Skeletal muscle satellite cell (primary cell): ENCODE measurements around the gene LECT2.

Source experiments
- H3K27me3 ChIP-seq: 2 replicates; pipeline ENCODE4 v1.7.0; 2013; ENCODE audit warnings: low read length; ENCODE audit not compliant: control insufficient read depth, insufficient read depth
- H3K36me3 ChIP-seq: 2 replicates; pipeline ENCODE4 v1.7.0; 2013; ENCODE audit warnings: mild to moderate bottlenecking, control low read depth, low read length; ENCODE audit not compliant: insufficient read depth
- H3K4me1 ChIP-seq: 2 replicates; pipeline ENCODE4 v1.7.0; 2013; ENCODE audit warnings: low read length; ENCODE audit not compliant: control insufficient read depth, insufficient read depth
- H3K4me2 ChIP-seq: 2 replicates; pipeline ENCODE4 v1.7.0; 2013; ENCODE audit warnings: mild to moderate bottlenecking, low read length
- H3K4me3 ChIP-seq: 2 replicates; pipeline ENCODE4 v1.7.0; 2013; ENCODE audit warnings: low read length
- H3K9ac ChIP-seq: 2 replicates; pipeline ENCODE4 v1.7.0; 2013; ENCODE audit warnings: mild to moderate bottlenecking, low read depth, low read length, moderate library complexity
- H3K9me3 ChIP-seq: replicated peaks from 2 replicates; pipeline ENCODE4 v1.7.0; 2013; ENCODE audit warnings: mild to moderate bottlenecking, control low read depth, low read length

LECT2 gene

DNA sequence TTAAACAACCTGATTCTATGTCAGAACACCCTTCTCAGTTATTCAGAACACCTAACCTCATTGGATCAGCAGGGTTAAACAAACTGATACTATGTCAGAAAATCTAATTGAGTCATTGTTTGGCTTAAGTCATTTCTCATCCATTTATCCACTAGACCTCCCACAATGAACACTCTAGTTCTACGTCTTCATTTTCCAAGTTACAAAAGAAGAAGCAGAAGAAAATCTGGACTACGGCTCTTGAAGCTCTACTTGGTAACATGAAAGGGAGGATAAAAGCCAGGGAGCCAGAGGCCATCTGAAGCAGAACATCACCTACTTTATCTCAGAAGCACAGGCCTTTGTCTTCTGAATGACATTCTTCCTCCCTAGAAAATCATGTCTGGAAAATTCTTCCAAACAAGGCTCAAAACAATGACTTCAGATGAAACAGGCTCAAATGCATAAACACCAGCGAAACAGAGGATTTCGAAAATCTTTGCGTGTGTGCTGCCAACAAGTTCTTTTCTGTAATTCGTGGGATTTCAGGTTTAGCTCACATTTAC, 38.6 kb upstream of the LECT2 start:
- Histone ChIP-seq H3K9ac (peak overlapping the region; percentile 60), H3K36me3 (no peaks in the 10 kb centered on the region), H3K4me1 (peaks cover 48% of the 10 kb centered on the region), H3K4me2 (peak overlapping the region; percentile 42), H3K4me3 (no peak overlapping the region), H3K27me3 (no peaks in the 10 kb centered on the region), H3K9me3 (no peaks in the 10 kb centered on the region)

DNA sequence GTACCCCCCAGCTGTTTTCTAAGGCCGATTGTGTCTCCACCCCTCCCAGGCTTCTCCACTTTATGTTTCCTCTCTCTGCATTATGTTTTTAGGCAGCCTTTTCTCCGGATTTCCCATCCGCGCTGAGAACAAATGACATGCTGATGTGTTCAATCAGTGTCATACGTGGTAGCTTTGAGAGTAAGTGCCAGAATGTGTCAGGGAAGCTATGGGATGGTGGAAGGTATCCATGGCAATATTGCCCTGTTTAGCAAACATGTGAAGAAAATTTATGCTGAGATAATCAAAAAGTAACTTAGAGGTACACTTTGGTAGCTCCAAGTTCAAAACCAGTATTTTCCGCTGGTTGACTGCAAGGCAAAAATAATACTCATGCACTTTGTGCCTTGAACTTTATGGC, 36.6 kb upstream of the LECT2 start:
- Histone ChIP-seq H3K9me3 (no peaks in the 10 kb centered on the region), H3K4me3 (no peak overlapping the region), H3K4me1 (peaks cover 36% of the 10 kb centered on the region), H3K27me3 (no peaks in the 10 kb centered on the region), H3K4me2 (no peak overlapping the region), H3K9ac (no peak overlapping the region), H3K36me3 (no peaks in the 10 kb centered on the region)

DNA sequence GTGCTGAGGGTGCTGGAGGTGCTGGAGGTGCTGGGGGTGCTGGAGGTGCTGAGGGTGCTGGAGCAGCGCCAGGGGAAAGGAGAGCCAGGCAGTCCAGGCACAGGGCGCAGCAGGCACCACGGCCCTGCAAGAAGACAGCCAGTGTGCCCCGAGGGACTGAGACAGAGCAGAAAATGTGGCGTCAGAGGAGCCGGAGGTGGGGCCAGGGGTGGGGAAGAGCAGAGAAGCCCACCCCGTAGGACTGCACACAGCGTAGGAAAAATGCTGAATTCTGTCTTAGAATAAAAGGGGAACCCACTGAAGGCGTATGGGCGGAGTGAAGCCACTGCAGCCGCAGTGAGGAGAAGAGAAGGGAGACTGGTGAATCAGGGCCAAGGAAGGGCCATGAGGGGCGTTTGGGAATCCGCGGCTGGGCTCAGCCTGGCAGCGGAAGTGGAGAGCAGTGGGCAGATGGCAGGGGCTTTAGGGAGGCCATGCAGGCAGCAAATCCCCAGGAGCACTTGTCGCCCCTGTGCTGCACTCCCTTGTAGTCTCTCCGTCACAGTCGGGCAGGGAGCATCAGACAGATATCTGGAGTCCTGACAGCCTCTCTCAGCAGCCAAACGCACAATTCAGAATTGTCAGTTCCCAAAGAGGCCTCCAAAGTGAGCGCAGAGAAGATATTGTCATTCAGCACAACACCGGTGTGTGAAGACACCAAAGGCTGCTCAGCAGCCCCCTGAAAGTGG, 35.9 kb upstream of the LECT2 start:
- no peaks in the 10 kb centered on the region for H3K9me3 ChIP-seq
- H3K36me3 ChIP-seq, result no peaks in the 10 kb centered on the region
- peaks cover 28% of the 10 kb centered on the region for H3K4me1 ChIP-seq
- no peak overlapping the region for H3K4me2 ChIP-seq
- H3K27me3 ChIP-seq, result no peaks in the 10 kb centered on the region
- H3K4me3 ChIP-seq, result no peak overlapping the region
- no peak overlapping the region for H3K9ac ChIP-seq

DNA sequence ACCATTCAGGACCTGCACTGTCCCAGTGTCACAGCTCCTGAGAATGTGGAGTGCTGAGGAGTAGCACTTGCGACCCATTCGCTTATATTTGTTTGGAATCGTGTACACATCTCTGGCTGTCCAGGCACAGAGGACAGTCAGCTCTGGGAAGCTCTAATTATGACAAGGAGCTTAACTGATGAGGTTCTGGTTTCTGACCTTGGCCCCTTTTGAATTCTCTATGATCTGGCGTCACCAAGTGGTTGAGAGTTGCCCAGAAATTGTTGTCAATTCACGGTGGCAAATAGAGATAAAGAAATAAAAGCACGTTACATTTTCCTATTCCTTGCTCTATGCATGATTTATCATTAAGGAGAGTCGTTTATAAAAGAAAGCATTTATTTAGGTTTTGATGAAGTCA, 34.9 kb upstream of the LECT2 start:
- no peaks in the 10 kb centered on the region for H3K36me3 ChIP-seq
- no peak overlapping the region for H3K4me2 ChIP-seq
- no peak overlapping the region for H3K4me3 ChIP-seq
- H3K9ac ChIP-seq, result no peak overlapping the region
- H3K9me3 ChIP-seq, result no peaks in the 10 kb centered on the region
- peaks cover 20% of the 10 kb centered on the region for H3K4me1 ChIP-seq
- H3K27me3 ChIP-seq, result no peaks in the 10 kb centered on the region

DNA sequence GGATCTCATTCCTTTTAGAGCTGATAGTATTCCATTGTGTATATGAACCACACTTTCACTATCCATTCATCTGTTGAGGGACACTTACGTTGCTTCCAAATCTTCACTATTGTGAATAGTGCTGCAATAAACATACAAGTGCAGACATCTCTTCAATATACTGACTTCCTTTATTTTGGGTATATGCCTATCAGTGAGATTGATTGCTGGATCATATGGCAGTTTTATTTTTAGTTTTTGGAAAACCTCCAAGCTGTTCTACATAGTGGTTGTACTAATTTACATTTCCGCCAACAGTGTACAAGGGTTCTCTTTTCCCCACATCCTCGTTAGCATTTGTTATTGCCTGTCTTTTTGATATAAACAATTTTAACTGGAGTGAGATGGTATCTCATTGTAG, 33.8 kb upstream of the LECT2 start:
- no peak overlapping the region for H3K4me3 ChIP-seq
- no peak overlapping the region for H3K9ac ChIP-seq
- H3K4me1 ChIP-seq, result peaks cover 8% of the 10 kb centered on the region
- H3K9me3 ChIP-seq, result no peaks in the 10 kb centered on the region
- no peaks in the 10 kb centered on the region for H3K36me3 ChIP-seq
- no peak overlapping the region for H3K4me2 ChIP-seq
- H3K27me3 ChIP-seq, result no peaks in the 10 kb centered on the region

DNA sequence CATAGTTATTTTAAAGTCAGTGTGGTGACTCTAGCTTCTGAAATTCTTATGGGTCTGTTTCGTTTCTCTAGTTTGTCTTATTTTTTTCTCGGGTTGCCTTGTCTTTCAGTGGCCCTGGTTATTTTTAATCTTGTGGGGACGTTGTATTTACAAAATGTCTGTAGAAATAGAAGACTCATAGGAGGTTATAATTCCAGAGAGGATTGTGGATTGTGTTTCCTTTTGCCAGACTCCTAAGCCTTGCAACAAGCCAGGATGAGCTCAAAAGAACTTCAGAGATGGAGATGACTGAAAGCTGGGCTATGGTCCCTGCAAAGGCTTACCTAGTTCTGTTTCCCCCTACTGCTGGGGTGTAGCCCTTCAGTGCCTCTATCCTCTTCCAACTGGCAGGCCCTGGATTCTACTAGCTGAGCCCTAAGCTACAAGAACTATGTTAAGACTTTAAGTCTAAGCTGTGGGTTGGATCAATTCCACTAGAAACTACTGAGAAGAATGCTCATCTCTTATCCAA, 32.2 kb upstream of the LECT2 start:
- no peak overlapping the region for H3K4me2 ChIP-seq
- H3K36me3 ChIP-seq, result no peaks in the 10 kb centered on the region
- H3K4me3 ChIP-seq, result no peak overlapping the region

DNA sequence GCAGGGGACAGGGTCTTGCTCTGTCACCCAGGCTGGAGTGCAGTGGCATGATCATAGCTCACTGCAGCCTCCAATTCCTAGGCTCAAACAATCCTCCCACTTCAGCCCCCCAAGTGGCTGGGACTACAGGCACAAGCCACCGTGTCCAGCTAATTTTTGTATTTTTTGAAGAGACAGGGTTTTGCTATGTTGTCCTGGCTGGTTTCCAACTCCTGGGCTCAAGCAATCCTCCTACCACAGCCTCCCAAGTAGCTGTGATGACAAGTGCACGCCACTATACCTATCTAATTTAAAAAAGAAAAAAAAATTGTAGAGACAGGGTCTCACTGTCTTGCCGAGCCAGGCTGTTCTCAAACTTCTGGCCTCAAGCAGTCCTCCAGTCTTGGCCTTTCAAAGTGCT, 31.6 kb upstream of the LECT2 start:
- Histone ChIP-seq H3K27me3 (no peaks in the 10 kb centered on the region), H3K4me2 (no peak overlapping the region), H3K4me1 (no peaks in the 10 kb centered on the region), H3K9me3 (no peaks in the 10 kb centered on the region), H3K36me3 (no peaks in the 10 kb centered on the region), H3K4me3 (no peak overlapping the region), H3K9ac (no peak overlapping the region)

More for the DNA sequence above, 32.2 kb upstream of the LECT2 start:
- Histone ChIP-seq H3K4me1 (no peaks in the 10 kb centered on the region), H3K27me3 (no peaks in the 10 kb centered on the region), H3K9ac (no peak overlapping the region), H3K9me3 (no peaks in the 10 kb centered on the region)

DNA sequence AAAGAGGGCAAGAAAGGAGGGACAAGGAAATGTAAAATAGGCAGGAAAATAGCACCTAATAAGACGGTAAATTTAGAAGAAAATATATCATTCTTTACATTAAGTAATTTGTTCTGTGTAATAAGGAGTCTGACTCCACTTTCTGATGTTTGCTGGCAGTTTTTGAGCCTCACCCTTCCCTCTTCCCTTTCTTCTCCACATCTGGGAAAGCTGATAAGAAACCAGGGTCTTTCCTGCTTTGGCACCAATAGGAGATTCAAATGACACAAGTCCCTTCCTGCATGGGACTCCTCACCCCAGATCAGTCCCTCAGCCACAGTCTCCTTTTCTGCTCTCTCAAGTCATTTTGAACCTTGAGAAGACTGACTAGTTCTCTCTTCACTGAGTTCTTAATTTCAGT, 31.2 kb upstream of the LECT2 start:
- H3K9me3 ChIP-seq, result no peaks in the 10 kb centered on the region
- no peaks in the 10 kb centered on the region for H3K27me3 ChIP-seq
- H3K9ac ChIP-seq, result no peak overlapping the region
- H3K36me3 ChIP-seq, result no peaks in the 10 kb centered on the region
- no peak overlapping the region for H3K4me3 ChIP-seq
- H3K4me2 ChIP-seq, result no peak overlapping the region
- no peaks in the 10 kb centered on the region for H3K4me1 ChIP-seq

DNA sequence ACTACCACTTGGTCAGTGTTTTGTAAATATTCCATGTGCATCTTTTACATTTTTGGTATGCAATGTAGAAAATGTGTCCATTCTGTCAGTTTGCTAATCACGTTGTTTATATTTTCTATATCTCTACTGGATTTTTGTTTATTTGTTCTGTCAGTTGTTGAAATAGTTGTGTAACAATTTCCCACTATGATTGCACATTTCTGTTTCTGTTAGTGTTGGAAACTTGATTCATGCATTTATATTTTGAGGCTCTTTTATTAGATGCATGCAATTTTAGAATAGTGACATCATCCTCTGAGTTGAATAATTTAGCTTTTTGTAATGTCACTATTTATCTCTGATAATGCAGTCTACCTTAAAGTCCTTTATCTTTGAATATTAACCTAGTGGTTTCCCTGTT, 25.8 kb upstream of the LECT2 start:
- no peaks in the 10 kb centered on the region for H3K27me3 ChIP-seq
- no peaks in the 10 kb centered on the region for H3K36me3 ChIP-seq
- H3K9me3 ChIP-seq, result no peaks in the 10 kb centered on the region
- no peak overlapping the region for H3K9ac ChIP-seq
- no peak overlapping the region for H3K4me2 ChIP-seq
- H3K4me3 ChIP-seq, result no peak overlapping the region
- H3K4me1 ChIP-seq, result peaks cover 29% of the 10 kb centered on the region

DNA sequence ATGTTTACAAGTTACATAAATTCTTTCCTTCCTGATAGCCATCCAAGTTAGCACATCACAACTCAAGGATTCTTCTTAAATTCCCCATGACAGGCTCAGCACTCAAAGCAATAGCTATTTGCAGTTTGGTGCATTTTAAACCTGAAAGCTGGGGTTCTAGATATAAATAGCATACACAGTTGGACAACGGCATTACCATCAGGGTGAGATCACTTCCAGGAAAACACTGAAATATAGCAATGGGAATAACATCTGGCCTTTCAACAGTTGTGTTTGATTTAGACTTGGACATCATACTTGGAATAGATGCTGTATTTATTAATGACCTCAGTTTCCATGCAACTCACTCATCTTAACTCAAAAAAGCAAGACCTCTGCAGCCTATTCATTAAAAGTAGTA, 24.7 kb upstream of the LECT2 start:
- no peaks in the 10 kb centered on the region for H3K36me3 ChIP-seq
- peaks cover 29% of the 10 kb centered on the region for H3K4me1 ChIP-seq
- H3K9me3 ChIP-seq, result no peaks in the 10 kb centered on the region
- H3K9ac ChIP-seq, result peak overlapping the region; percentile 12
- H3K4me2 ChIP-seq, result no peak overlapping the region
- no peaks in the 10 kb centered on the region for H3K27me3 ChIP-seq
- no peak overlapping the region for H3K4me3 ChIP-seq

DNA sequence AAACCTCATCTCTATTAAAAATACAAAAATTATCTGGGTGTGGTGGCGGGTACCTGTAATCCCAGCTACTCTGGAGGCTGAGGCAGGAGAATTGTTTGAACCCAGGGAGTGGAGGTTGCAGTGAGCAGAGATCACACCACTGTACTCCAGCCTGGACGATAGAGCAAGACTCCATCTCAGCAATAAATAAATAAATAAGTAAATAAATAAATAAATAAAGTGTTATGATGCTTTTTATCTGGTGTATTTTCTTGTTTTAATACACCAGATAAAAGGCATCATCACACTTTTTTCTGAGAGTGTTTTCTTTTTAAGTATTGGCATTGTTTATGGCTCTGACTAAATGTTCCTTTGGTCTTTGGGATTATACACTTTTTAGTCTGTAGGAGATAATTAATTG, 24.2 kb upstream of the LECT2 start:
- Histone ChIP-seq H3K4me2 (no peak overlapping the region), H3K36me3 (no peaks in the 10 kb centered on the region), H3K4me3 (no peak overlapping the region), H3K27me3 (no peaks in the 10 kb centered on the region), H3K4me1 (peaks cover 29% of the 10 kb centered on the region), H3K9me3 (no peaks in the 10 kb centered on the region), H3K9ac (peak overlapping the region; percentile 12)

DNA sequence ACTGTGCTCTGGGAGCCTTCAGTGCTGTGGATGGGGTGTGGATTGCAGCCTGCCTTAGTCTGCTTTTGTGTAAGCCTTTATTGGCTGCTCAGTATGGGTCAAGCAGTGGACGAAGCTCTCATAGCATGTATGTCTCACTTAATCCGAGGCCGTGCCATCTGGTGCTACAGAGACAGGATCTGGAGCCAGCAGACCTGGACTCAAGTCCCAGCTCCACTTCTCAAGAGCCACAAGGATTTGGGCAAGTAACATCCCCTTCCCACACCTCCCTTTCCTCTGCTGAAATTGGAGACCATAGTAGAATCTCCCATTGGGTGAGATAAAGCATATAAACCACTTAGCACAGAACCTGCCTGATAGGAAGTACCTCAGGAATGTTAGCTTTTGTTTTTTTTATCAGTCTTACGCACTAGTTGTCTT, 23.4 kb upstream of the LECT2 start:
- Histone ChIP-seq H3K4me2 (no peak overlapping the region), H3K27me3 (no peaks in the 10 kb centered on the region), H3K4me3 (no peak overlapping the region), H3K9me3 (no peaks in the 10 kb centered on the region), H3K36me3 (no peaks in the 10 kb centered on the region), H3K4me1 (peaks cover 32% of the 10 kb centered on the region), H3K9ac (peak overlapping the region; percentile 49)
